Keratinocyte (primary cell): ENCODE data around the gene SERPINA5.

Experiments
- CTCF ChIP-seq, 3 experiments: IDR thresholded peaks in 1 of 3; conservative IDR thresholded peaks in 1 of 3; optimal IDR thresholded peaks in 1 of 3; 2 replicates in 2 of 3; 3 replicates in 1 of 3; pipeline versions ENCODE3 to v1.5.1; 2011; ENCODE audit warnings: low read length in 3 of 3, mild to moderate bottlenecking in 3 of 3, moderate library complexity in 2 of 3, control low read depth in 1 of 3, inconsistent platforms in 1 of 3; ENCODE audit not compliant: insufficient read depth in 2 of 3; ENCODE audit errors: extremely low read depth in 1 of 3
- EZH2 ChIP-seq: IDR thresholded peaks from one replicate; pipeline ENCODE4 v1.6.1; 2012; ENCODE audit warnings: inconsistent platforms, mild to moderate bottlenecking, low read length, moderate library complexity

- no peak for TF ChIP-seq CTCF (optimal IDR thresholded peaks at IDR 0.05 in 1 of 3, IDR thresholded peaks at IDR 0.05 in 1 of 3, conservative IDR thresholded peaks at IDR 0.05 in 1 of 3; ENCODE audit: extremely low read depth in 1 of 3, insufficient read depth in 2 of 3, low read length in 3 of 3)
- no peak for TF ChIP-seq EZH2
These were observed 16.6 kb downstream of the SERPINA5 start for GRCh38 chr14:94597788-94598187.
